Fibroblast of skin of right biceps (primary cell): Measurements from ENCODE around the gene CCNYL1.

Experiments used
- DNase-seq: peaks from one replicate; pipeline ENCODE4 v3.0.0-alpha.2; 2013

CCNYL1 gene

GRCh38 chr2:207801259-207801658, 89.8 kb downstream of the CCNYL1 start:
- no peak for DNase-seq

GRCh38 chr2:207802650-207803049, 91.2 kb downstream of the CCNYL1 start:
- DNase-seq: no peak
